Bronchial epithelial cell (primary cell): ENCODE measurements around the gene SPEG. TPM values are rescaled to one million over a fixed set of nuclear protein-coding genes. Genes with fewer than 3 reads are reported as not detected.

Experiments used
- DNase-seq: peaks from one replicate; pipeline ENCODE4 v3.0.0-alpha.2; 2010; ENCODE audit warnings: low read depth
- FAIRE-seq: peaks from 2 replicates; lab custom pipeline; 2011; peaks lifted over from hg19 to GRCh38; lab: Jason Lieb, UNC
- H3K27me3 ChIP-seq: 2 replicates; pipeline ENCODE4 v1.5.1; 2011; ENCODE audit warnings: low read length; ENCODE audit not compliant: control insufficient read depth, insufficient read depth
- H3K36me3 ChIP-seq: 2 replicates; pipeline ENCODE4 v1.5.1; 2011; ENCODE audit warnings: low read length; ENCODE audit not compliant: control insufficient read depth, insufficient read depth
- H3K4me3 ChIP-seq: 2 replicates; pipeline ENCODE4 v1.5.1; 2011; ENCODE audit warnings: mild to moderate bottlenecking, low read depth, low read length, control low read depth
- total RNA-seq: library from RNA; depleted of rRNA; stranded (reverse); fragments of >200 nt; gene quantifications from 2 replicates; pipeline ENCODE4 v1.2.1, GENCODE V29; 2014
- TF ChIP-seq, protein P1 (sequence below): IDR thresholded peaks from 2 replicates; pipeline ENCODE4 v1.5.1; 2011; ENCODE audit warnings: mild to moderate bottlenecking, moderate library complexity, low read length, control low read depth, inconsistent platforms; ENCODE audit not compliant: insufficient read depth, severe bottlenecking

Gene SPEG
- total RNA-seq, 1 donor from 2014 or later, result 1.8 TPM

DNA sequence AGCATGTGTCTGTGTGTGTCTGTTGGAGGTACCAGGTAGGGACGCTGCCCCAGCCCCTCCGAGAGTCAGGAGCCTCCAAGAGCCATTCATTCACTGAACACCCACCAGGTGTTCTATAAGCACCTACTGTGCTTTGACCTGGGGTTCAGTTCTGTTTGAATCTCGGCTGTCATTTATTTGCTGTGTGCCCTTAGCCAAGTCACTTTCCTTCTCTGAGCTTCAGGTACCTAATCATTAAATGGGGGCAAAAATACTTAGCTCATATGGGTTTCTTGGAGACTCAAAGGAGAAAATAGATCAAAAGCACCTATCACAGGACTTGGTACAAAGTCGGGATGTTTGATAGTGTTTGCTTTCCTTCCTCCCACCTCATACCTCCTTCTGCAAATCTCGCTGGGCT, 92.8 kb downstream of the SPEG start:
- Histone ChIP-seq H3K36me3 (no peaks in the 10 kb centered on the region), H3K27me3 (peaks cover 39% of the 10 kb centered on the region), H3K4me3 (no peak overlapping the region)
- TF ChIP-seq, protein P1, sequence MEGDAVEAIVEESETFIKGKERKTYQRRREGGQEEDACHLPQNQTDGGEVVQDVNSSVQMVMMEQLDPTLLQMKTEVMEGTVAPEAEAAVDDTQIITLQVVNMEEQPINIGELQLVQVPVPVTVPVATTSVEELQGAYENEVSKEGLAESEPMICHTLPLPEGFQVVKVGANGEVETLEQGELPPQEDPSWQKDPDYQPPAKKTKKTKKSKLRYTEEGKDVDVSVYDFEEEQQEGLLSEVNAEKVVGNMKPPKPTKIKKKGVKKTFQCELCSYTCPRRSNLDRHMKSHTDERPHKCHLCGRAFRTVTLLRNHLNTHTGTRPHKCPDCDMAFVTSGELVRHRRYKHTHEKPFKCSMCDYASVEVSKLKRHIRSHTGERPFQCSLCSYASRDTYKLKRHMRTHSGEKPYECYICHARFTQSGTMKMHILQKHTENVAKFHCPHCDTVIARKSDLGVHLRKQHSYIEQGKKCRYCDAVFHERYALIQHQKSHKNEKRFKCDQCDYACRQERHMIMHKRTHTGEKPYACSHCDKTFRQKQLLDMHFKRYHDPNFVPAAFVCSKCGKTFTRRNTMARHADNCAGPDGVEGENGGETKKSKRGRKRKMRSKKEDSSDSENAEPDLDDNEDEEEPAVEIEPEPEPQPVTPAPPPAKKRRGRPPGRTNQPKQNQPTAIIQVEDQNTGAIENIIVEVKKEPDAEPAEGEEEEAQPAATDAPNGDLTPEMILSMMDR, result no peak
- DNase-seq (no peak), FAIRE-seq (peak; percentile 60)

DNA sequence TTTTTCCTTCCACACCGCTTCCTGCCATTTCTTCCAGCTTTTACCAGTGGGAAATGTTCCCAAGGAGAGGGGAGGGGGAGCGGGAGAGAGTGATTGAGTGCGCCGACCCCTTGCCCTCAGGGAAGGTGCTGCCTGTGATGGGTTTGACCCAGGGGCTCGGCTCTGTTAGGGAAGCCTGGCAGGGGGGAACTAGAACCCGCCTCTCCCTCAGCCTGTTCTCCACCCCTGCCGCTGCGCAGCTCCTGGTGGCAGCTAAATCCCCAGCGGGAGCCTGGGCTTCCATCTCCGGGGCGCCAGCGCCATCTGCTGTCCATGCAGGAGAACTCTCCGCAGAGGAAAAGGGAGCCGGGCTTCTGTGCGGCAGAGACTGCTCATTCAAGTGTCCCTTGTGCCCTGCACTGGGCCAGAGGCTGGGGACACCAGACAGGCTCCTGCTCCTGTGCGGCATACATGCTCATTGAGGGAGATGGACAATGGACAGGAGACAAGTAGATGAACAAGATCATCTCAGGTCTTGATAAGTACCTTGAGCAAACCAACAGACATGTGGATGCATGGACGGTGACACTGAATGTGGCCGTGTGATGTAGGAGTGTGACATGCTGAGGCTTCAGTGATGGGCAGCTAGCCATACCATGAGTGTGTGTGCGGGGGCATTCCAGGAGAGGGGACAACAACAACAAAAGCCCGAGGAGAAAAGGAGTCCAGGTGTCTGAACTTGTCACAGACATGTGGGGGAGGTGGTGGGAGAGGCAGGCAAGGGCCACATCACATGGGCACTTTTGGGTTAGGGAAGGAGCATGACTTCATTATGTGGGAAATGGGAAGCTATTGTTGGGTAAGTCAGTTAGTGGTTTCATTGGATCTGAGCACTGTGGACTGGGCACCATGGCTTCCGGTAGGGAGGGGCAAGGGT, 95.7 kb downstream of the SPEG start:
- FAIRE-seq (no peak), DNase-seq (peak; percentile 62)
- Histone ChIP-seq H3K4me3 (no peak overlapping the region), H3K27me3 (peaks cover 28% of the 10 kb centered on the region), H3K36me3 (no peaks in the 10 kb centered on the region)
- TF ChIP-seq, protein P1, result peak; percentile 97

DNA sequence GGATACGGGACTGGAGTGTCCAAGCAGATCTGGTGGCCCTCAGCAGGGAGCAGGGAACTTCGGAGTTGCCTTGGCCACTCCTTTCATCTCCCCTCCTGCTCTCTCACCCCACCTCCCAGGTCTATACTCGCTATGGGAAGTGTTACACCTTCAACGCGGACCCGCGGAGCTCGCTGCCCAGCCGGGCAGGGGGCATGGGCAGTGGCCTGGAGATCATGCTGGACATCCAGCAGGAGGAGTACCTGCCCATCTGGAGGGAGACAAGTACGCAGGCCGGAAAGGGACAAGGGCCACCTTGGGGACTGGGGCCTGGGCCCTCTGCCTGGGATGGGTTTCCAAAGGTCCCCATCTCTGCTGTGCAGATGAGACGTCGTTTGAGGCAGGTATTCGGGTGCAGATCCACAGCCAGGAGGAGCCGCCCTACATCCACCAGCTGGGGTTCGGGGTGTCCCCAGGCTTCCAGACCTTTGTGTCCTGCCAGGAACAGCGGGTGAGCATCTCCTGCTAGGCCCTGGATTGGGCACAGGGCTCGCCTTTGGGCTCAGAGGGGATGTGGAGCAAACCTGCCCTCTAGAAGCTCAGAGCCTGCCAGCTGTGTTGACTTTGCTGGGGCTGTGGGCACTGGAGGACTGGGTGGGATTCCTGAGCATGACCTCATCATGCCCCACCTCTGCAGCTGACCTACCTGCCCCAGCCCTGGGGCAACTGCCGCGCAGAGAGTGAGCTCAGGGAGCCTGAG, 97.2 kb downstream of the SPEG start:
- FAIRE-seq (no peak), DNase-seq (no peak)
- TF ChIP-seq, protein P1, result no peak
- Histone ChIP-seq H3K36me3 (no peaks in the 10 kb centered on the region), H3K4me3 (no peak overlapping the region), H3K27me3 (peaks cover 22% of the 10 kb centered on the region)

DNA sequence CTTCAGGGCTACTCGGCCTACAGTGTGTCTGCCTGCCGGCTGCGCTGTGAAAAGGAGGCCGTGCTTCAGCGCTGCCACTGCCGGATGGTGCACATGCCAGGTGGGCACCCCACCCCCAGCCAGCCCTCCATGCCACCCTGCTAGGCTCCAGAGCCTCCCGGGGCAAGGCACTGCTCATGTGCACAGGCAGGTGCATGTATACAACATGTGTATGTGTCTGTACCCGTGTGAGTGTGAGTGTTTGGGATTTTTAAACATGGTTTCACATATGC, 97.7 kb downstream of the SPEG start:
- no peaks in the 10 kb centered on the region for H3K36me3 ChIP-seq
- TF ChIP-seq, protein P1, result no peak
- DNase-seq (no peak), FAIRE-seq (no peak)
- H3K4me3 ChIP-seq, result no peak overlapping the region
- peaks cover 17% of the 10 kb centered on the region for H3K27me3 ChIP-seq

DNA sequence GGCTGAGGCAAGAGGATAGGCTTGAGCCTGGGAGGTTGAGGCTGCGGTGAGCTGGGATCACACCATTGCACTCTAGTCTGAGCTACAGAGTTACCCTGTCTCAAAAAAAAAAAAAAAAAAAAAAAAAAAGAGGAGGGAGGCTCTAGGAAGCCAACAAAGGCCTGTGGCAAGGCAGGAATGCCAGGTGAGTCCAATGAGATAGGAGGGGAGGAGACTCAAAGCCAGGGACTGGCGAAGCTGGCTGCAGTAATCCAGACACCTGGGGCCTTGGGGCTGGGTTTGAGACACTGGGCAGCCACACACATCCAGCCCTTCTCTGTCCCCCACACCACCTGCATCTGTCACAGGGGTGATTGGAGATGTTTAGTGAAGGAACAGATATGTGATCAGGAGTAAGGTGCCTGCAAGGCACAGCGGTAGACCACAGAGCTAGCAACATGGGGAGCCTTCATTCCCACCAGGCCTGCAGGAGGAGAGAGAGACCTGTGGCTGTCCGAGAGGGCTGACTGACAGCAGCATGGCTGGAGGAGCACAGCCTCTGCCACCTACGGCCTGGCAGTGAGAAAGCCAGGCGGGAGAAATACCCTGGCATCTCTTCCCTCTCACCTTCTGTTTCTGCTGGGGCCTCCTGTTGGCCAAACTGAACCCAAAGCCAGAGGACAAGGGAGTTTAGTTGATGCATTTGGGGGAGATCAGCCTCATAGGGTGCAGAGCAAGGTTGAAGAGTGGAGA, 99.5 kb downstream of the SPEG start:
- Histone ChIP-seq H3K4me3 (no peak overlapping the region), H3K27me3 (peaks cover 9% of the 10 kb centered on the region), H3K36me3 (peaks cover 5% of the 10 kb centered on the region)
- no peak for FAIRE-seq
- DNase-seq, result peak; percentile 35
- TF ChIP-seq, protein P1, result no peak
